Cardiac muscle cell (in vitro differentiated cells and primary cell): Measurements from ENCODE around the gene TMEM132D. TPM values are rescaled to one million over a fixed set of nuclear protein-coding genes. Genes with fewer than 3 reads are reported as not detected.

Experiments
- DNase-seq, 2 donors: peaks; one replicate each; pipeline versions ENCODE4 v3.0.0 to v3.0.0-alpha.2; 2010 to 2017; ENCODE audit warnings: low read depth in 1 of 2, low spot score in 1 of 2
- H3K27ac ChIP-seq: fragments of 200-600 bp; sonication (generic); 2 replicates; pipeline ENCODE4 v1.5.1; 2016
- H3K27me3 ChIP-seq: fragments of 200-600 bp; sonication (generic); 2 replicates; pipeline ENCODE4 v1.6.0; 2016; ENCODE audit warnings: control low read depth
- H3K36me3 ChIP-seq: fragments of 200-600 bp; sonication (generic); 2 replicates; pipeline ENCODE4 v1.5.1; 2016; ENCODE audit warnings: control low read depth
- H3K4me1 ChIP-seq: fragments of 200-600 bp; sonication (generic); 2 replicates; pipeline ENCODE4 v1.8.1; 2017; ENCODE audit warnings: low read depth, mild to moderate bottlenecking, mixed run types
- H3K4me3 ChIP-seq: fragments of 200-600 bp; sonication (generic); 2 replicates; pipeline ENCODE4 v1.5.1; 2016; ENCODE audit warnings: mild to moderate bottlenecking
- H3K9me3 ChIP-seq: fragments of 200-600 bp; sonication (generic); 2 replicates; pipeline ENCODE4 v1.5.1; 2017; ENCODE audit warnings: low read depth, mild to moderate bottlenecking, control low read depth
- polyA plus RNA-seq: library from polyadenylated mRNA; unstranded; fragments of >200 nt; fragmentation: Nextera tagmentation; extraction: Ambion mirVana; gene quantifications from 2 replicates; pipeline ENCODE4 v1.2.1, GENCODE V29; 2016
- total RNA-seq: library from RNA; depleted of rRNA; stranded (reverse); fragments of >200 nt; gene quantifications from 2 replicates; pipeline ENCODE4 v1.2.3, GENCODE V29; 2016
- TF ChIP-seq, protein P1 (sequence below): IDR thresholded peaks from 2 replicates; pipeline ENCODE4 v1.5.1; 2012; ENCODE audit warnings: low read depth, mild to moderate bottlenecking, low read length

TMEM132D gene
- total and polyA plus RNA-seq, 2 experiments from 2014 or later, result 0.03 TPM; not detected in 1

DNA sequence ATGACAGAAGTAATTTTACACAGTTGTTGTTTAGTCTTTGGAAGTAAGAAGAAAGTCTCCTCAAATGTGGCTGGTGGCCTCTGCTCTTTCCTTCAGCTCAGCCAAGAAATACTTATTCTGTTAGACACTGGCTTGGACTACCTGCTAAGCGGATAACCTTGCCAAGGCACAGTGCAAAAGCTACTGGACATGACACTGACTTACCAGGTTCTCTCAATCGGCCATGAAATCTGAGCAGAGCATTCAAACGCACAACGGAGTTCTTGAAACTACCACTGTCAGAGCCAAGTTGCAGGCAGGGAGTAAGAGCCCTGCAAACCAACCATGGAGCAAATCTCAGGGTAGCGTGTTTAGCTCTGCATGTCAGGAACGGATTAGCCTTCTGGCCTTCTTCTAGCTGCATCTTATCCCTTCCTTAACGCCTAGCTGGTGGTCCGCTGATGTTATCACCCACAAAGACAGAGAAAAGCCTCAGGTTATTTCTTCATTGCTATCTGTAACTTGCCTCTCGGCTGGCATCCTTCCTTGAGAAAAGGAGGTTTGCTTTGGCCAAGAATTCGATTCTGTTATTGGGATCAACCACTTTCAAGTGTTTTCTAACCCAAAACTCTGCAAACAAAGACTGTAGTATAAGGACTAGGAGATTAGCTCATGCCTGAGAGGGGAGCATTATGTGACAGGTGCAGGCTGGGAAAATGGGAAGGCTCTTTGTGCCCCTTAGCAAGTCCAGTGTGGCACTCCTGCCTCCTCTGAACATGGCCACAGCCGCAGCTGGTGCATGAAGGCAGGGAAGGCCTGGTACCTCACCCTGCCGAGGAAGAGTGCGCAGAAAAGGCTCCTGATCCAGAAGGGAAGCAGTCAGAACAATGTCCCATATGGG lies 827.1 kb downstream of the TMEM132D start:
- DNase-seq, result no peak
- H3K27ac ChIP-seq, result no peak overlapping the region
- H3K36me3 ChIP-seq, result no peaks in the 10 kb centered on the region
- TF ChIP-seq, protein P1, sequence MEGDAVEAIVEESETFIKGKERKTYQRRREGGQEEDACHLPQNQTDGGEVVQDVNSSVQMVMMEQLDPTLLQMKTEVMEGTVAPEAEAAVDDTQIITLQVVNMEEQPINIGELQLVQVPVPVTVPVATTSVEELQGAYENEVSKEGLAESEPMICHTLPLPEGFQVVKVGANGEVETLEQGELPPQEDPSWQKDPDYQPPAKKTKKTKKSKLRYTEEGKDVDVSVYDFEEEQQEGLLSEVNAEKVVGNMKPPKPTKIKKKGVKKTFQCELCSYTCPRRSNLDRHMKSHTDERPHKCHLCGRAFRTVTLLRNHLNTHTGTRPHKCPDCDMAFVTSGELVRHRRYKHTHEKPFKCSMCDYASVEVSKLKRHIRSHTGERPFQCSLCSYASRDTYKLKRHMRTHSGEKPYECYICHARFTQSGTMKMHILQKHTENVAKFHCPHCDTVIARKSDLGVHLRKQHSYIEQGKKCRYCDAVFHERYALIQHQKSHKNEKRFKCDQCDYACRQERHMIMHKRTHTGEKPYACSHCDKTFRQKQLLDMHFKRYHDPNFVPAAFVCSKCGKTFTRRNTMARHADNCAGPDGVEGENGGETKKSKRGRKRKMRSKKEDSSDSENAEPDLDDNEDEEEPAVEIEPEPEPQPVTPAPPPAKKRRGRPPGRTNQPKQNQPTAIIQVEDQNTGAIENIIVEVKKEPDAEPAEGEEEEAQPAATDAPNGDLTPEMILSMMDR, result no peak
- peaks cover 15% of the 10 kb centered on the region for H3K27me3 ChIP-seq
- no peaks in the 10 kb centered on the region for H3K9me3 ChIP-seq
- no peaks in the 10 kb centered on the region for H3K4me1 ChIP-seq
- H3K4me3 ChIP-seq, result no peak overlapping the region

DNA sequence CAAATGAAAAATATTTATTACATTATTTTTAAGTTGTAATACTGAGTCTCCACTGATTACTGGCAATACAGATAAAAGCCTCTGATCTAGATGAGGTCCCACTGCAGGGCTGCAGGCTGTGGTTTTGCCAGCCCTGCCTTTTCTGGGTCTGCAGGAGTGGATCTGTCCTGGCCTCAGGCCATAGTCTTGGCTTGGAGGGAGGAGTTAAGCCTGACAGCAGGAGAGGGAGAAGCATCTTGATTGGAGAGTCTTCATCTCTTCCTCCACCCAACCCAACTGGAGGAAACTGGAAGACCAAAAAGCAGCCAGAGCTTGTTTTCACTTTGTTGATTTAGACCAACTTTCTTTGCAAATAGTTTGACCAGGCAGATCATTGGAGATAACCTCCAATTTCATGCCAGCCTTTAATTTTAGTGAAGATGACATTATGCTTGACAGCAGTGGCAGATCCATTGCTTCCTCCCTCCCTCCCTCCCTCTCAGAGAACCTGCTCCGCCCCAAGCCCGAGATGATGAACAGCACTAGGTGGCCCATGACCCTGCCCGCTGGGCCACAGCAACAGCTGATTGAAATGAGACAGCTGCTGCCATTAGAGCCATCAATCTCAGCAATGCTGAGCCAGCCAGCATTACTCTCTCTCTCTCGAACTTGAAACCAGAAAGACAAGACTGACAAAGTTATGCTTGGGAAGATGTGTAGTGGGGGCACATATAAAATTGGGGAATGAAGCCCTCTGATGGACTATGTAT lies 828.2 kb downstream of the TMEM132D start:
- Histone ChIP-seq H3K4me3 (no peak overlapping the region), H3K27ac (no peak overlapping the region), H3K9me3 (no peaks in the 10 kb centered on the region), H3K4me1 (no peaks in the 10 kb centered on the region), H3K27me3 (peaks cover 17% of the 10 kb centered on the region), H3K36me3 (no peaks in the 10 kb centered on the region)
- TF ChIP-seq, protein P1, result no peak
- no peak for DNase-seq

DNA sequence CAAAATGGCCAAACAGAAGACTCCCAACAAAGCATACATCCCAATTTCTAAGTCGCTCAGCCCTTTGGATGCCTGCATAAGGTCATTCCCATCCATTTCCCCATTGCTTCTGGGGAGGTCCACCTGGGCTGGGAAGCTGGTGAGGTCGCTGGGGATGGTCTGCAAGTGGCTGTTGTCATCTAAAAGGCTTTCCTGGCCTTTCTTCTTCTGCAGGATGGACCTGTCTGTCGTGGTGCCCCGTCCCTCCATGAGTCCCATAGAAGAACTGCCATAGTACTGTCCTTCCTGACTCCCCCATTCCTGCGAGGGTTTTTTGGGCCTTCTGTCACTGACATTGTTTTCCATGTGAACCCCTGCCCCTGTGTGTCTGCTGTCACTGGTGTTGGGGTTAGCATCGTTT lies 829.4 kb downstream of the TMEM132D start:
- no peak for DNase-seq
- Histone ChIP-seq H3K27ac (no peak overlapping the region), H3K36me3 (no peaks in the 10 kb centered on the region), H3K4me1 (no peaks in the 10 kb centered on the region), H3K4me3 (no peak overlapping the region), H3K27me3 (peaks cover 17% of the 10 kb centered on the region), H3K9me3 (no peaks in the 10 kb centered on the region)
- TF ChIP-seq, protein P1, result no peak

DNA sequence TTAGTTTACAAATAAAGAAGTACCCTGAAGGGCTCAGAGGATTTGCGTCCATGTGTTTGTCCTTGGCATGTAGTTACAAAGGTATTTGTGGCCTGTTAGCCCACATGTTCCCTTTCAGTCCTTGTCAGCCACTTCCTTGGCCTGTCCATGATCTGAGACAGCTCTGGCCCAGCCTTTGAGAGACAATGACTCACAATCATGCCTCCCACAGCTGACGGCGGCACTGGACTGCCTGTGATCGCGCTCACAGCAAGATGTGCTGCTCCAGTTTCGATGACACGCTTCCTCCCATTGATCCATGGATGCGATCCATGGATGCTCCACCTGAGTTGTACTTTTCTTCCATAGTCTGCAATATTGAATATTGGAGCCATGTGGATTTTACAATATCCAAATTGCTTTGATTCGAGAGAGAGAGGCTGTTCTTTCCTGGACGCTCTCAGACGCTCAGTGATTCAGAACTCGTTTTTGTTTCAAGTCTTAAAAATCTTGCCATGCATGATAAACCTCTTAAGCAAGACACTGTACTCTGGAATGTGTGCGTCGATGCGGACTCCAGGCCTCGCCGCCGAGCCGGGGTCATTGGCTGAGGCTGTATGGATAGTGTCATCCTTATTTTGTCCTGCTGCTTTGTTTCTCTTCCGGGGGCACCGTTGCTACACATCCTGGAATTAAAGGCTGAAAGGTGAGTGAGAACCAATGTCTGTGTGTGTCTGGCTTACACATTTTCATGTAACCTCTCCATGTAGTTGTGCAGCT lies 830.5 kb downstream of the TMEM132D start:
- TF ChIP-seq, protein P1, result no peak
- H3K36me3 ChIP-seq, result no peaks in the 10 kb centered on the region
- H3K4me1 ChIP-seq, result no peaks in the 10 kb centered on the region
- peaks cover 17% of the 10 kb centered on the region for H3K27me3 ChIP-seq
- H3K4me3 ChIP-seq, result no peak overlapping the region
- no peak for DNase-seq
- H3K9me3 ChIP-seq, result no peaks in the 10 kb centered on the region
- H3K27ac ChIP-seq, result no peak overlapping the region

DNA sequence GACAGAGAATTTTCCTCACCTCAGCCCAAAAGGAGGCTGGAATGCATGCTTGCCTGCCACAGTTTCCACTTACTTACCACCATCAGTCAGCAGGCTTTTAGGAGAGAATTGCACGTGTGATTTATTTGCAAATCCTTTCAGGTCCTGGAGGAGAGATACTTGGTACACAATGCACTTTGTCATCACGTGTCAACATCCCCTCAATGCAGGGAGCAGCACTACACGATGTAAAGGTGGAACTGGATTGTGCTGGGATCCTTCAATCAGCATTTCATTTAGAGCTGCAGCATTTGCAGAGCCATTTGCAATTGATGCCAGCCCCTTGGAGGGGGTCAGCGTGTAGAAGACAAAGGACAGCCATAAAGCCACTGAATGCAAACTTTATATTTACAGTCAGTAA lies 832.5 kb downstream of the TMEM132D start:
- no peak overlapping the region for H3K4me3 ChIP-seq
- no peaks in the 10 kb centered on the region for H3K4me1 ChIP-seq
- H3K9me3 ChIP-seq, result no peaks in the 10 kb centered on the region
- H3K36me3 ChIP-seq, result no peaks in the 10 kb centered on the region
- no peak for DNase-seq
- H3K27me3 ChIP-seq, result peaks cover 17% of the 10 kb centered on the region
- TF ChIP-seq, protein P1, result no peak
- no peak overlapping the region for H3K27ac ChIP-seq
